Testis (tissue), 2 donors: ENCODE measurements around the gene NBAS.

Experiments
- POLR2A ChIP-seq: fragments of 450-650 bp; IDR thresholded peaks from one replicate; pipeline ENCODE4 v1.6.1; 2017; ENCODE audit warnings: antibody characterized with exemption, mild to moderate bottlenecking, moderate library complexity
- TF ChIP-seq, protein P1 (sequence below), 3 experiments: fragments of 450-650 bp in 2 of 3; fragments of 200-600 bp in 1 of 3; sonication (generic) in 1 of 3; IDR thresholded peaks; one replicate each; pipeline ENCODE4 v1.5.1; 2016 to 2019; ENCODE audit warnings: antibody characterized with exemption in 3 of 3, mild to moderate bottlenecking in 2 of 3, moderate library complexity in 1 of 3

DNA sequence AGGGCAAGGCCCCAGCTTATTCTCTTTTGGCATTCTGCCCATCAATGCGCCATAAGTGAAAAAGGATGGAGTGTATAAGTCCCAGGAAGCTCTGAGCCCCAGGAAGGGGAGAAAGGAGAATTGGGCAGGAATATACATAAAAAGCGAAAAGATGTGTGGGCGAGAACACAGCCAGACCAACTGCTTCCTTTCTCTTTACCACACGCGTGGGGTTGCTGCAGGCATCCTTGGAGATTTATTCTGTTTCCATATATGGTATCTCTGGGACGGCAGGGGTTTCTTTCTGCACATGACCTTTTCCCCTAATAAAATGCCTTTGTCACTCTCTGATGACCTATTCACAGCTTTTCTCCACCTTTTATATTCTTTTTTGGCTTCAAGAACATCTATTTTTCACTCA is 440.5 kb downstream of the NBAS start:
- no peak for TF ChIP-seq POLR2A
- TF ChIP-seq, protein P1, sequence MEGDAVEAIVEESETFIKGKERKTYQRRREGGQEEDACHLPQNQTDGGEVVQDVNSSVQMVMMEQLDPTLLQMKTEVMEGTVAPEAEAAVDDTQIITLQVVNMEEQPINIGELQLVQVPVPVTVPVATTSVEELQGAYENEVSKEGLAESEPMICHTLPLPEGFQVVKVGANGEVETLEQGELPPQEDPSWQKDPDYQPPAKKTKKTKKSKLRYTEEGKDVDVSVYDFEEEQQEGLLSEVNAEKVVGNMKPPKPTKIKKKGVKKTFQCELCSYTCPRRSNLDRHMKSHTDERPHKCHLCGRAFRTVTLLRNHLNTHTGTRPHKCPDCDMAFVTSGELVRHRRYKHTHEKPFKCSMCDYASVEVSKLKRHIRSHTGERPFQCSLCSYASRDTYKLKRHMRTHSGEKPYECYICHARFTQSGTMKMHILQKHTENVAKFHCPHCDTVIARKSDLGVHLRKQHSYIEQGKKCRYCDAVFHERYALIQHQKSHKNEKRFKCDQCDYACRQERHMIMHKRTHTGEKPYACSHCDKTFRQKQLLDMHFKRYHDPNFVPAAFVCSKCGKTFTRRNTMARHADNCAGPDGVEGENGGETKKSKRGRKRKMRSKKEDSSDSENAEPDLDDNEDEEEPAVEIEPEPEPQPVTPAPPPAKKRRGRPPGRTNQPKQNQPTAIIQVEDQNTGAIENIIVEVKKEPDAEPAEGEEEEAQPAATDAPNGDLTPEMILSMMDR (IDR thresholded peaks at IDR 0.05) = no peak
